ENCODE measurements around the gene MB21D2. TPM values are rescaled to one million over a fixed set of nuclear protein-coding genes. Genes with fewer than 3 reads are reported as not detected.

The MB21D2 gene
- total RNA-seq, 6 donors from 2014 or later, result 4.6 to 8.0 (median 5.3) TPM

DNA sequence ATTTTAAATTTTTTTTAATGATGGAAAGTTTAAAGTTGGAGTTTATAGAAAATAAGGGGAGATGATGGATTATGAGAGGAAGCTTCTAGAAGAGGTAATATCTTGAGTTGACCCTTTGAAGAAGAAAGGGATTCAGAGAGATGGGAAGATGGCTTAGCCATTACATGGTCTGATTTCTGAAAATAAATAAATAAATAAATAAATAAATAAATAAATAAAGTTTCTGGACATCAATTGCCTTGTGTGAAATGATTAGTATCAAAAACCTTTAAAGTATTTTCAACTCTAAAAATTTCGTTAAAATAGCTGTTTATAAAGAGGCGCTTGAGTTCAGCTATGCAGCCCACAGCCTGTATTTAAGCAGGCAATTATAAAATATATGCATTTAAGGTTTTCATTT is 93.3 kb downstream of the MB21D2 start:
- no peaks in the 10 kb centered on the region for H3K36me3 ChIP-seq
- no peak for TF ChIP-seq POLR2AphosphoS5 (IDR thresholded peaks at IDR 0.05)
- TF ChIP-seq POLR2A (IDR thresholded peaks at IDR 0.05), result no peak
- TF ChIP-seq, protein P1, sequence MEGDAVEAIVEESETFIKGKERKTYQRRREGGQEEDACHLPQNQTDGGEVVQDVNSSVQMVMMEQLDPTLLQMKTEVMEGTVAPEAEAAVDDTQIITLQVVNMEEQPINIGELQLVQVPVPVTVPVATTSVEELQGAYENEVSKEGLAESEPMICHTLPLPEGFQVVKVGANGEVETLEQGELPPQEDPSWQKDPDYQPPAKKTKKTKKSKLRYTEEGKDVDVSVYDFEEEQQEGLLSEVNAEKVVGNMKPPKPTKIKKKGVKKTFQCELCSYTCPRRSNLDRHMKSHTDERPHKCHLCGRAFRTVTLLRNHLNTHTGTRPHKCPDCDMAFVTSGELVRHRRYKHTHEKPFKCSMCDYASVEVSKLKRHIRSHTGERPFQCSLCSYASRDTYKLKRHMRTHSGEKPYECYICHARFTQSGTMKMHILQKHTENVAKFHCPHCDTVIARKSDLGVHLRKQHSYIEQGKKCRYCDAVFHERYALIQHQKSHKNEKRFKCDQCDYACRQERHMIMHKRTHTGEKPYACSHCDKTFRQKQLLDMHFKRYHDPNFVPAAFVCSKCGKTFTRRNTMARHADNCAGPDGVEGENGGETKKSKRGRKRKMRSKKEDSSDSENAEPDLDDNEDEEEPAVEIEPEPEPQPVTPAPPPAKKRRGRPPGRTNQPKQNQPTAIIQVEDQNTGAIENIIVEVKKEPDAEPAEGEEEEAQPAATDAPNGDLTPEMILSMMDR (IDR thresholded peaks at IDR 0.05), result no peak
- TF ChIP-seq EP300 (IDR thresholded peaks at IDR 0.05), result no peak
- no peak for ATAC-seq (ENCODE audit: low FRiP score in 2 of 2)
- H3K4me3 ChIP-seq, result no peak overlapping the region
- H3K9me3 ChIP-seq, result no peaks in the 10 kb centered on the region
- no peaks in the 10 kb centered on the region for H3K27me3 ChIP-seq
- H3K27ac ChIP-seq, result no peak overlapping the region
- DNase-seq, result no peak
- WGBS, 2 donors, result 92 to 93% methylated on average over 2 of the region's 2 CpGs
- peaks cover 0 to 13% (median 2%) of the 10 kb centered on the region in 4 donors for H3K4me1 ChIP-seq

DNA sequence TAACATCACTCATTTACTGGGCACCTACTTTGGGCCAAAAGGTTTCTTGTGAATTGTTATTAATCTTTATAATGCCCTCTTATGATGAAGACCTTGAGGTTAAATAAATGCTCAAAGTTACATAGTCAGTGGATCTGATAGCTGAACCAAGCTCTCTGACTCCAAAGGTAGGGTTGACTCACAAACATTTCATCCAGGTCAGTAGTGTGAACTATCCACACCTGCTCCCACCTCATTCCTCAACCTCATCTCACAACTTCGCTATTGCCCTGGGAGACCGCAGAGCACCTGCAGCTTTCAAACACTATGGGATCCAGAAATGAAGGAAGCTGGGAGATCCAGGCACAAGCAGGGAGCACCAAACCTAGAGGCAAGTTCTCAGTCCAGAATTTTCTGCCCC is 96.5 kb downstream of the MB21D2 start:
- 90 to 97% methylated on average over 2 of the region's 2 CpGs for WGBS, 2 donors

DNA sequence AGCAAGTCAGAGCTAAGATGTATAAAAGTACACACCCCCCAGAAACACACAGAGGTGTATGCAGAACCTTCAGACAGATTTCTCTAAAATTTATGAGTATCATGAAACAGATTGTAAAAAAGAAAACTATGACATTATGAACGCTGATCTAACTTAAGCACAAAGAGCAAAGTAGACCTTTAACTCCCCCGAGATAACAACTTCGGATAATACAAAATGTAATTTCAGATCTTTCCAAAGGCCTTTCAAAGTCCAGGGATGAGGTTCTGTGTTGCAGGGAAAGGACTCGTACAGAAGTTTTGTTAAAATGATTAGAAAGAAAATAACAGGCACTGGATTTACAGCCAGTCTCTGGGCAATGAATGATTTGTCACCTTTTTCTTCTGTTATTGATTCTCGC is 97.5 kb downstream of the MB21D2 start:
- DNase-seq (no peak), ATAC-seq (ENCODE audit: low FRiP score in 2 of 2) (no peak)
- no peak overlapping the region for H3K4me3 ChIP-seq
- H3K4me1 ChIP-seq, result peaks cover 0 to 2% (median under 1%) of the 10 kb centered on the region in 4 donors
- H3K36me3 ChIP-seq, result no peaks in the 10 kb centered on the region
- TF ChIP-seq EP300 (IDR thresholded peaks at IDR 0.05) (no peak), POLR2AphosphoS5 (IDR thresholded peaks at IDR 0.05) (no peak), POLR2A (IDR thresholded peaks at IDR 0.05) (no peak)
- TF ChIP-seq, protein P1 (IDR thresholded peaks at IDR 0.05), result no peak
- no peaks in the 10 kb centered on the region for H3K27me3 ChIP-seq
- H3K27ac ChIP-seq, result no peak overlapping the region
- H3K9me3 ChIP-seq, result no peaks in the 10 kb centered on the region
- 93 to 95% methylated on average over 5 of the region's 5 CpGs for WGBS, 2 donors

More for the DNA sequence above, 96.5 kb downstream of the MB21D2 start:
- no peaks in the 10 kb centered on the region for H3K9me3 ChIP-seq
- no peak overlapping the region for H3K4me3 ChIP-seq
- no peaks in the 10 kb centered on the region for H3K27me3 ChIP-seq
- no peaks in the 10 kb centered on the region for H3K36me3 ChIP-seq
- no peak overlapping the region for H3K27ac ChIP-seq
- DNase-seq (no peak), ATAC-seq (ENCODE audit: low FRiP score in 2 of 2) (no peak)
- H3K4me1 ChIP-seq, result peaks cover 0 to 12% (median 2%) of the 10 kb centered on the region in 4 donors
- TF ChIP-seq EP300 (IDR thresholded peaks at IDR 0.05), result no peak
- TF ChIP-seq POLR2AphosphoS5 (IDR thresholded peaks at IDR 0.05), result no peak
- no peak for TF ChIP-seq POLR2A (IDR thresholded peaks at IDR 0.05)
- TF ChIP-seq, protein P1 (IDR thresholded peaks at IDR 0.05), result no peak

DNA sequence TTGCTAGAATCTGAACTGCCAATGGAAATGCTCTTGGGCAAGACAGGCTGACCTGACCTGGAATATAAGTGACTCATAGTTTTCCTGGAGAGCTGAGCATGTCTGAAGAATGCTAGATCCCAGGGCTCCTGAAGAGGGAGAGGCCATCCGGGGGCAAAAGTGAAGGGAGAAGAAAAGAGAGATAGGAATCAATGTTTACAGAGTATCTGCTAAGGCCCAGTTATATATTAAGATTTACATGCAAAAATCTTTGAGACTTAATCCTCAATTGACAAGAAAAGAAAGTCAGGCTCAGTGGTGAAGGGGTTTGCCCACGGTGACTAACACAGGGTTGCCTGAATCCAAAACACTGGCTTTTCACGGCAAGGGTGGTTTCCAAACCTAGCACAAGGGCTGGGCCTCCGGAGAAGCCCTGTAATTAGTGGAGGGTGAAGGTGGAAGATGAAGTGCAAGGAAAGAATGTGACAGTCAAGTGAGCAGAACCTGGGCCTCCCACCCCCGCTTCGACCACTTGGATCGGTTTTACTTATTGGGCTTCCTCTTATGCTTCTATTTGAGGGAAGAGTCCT is 98.6 kb downstream of the MB21D2 start:
- WGBS, 2 donors, result 74 to 75% methylated on average over 7 of the region's 7 CpGs
- no peak overlapping the region for H3K27ac ChIP-seq
- peak in 1 of 2 donors; percentile 71 for ATAC-seq (ENCODE audit: low FRiP score in 2 of 2)

More for the DNA sequence above, 98.6 kb downstream of the MB21D2 start:
- Histone ChIP-seq H3K4me1 (peaks cover 0 to 2% (median 0%) of the 10 kb centered on the region in 4 donors), H3K4me3 (no peak overlapping the region), H3K9me3 (no peaks in the 10 kb centered on the region), H3K27me3 (no peaks in the 10 kb centered on the region), H3K36me3 (no peaks in the 10 kb centered on the region)
- TF ChIP-seq, protein P1 (IDR thresholded peaks at IDR 0.05), result no peak
- TF ChIP-seq POLR2A (IDR thresholded peaks at IDR 0.05) (no peak), EP300 (IDR thresholded peaks at IDR 0.05) (no peak), POLR2AphosphoS5 (IDR thresholded peaks at IDR 0.05) (no peak)
- no peak for DNase-seq

Measured in upper lobe of left lung (tissue), 6 donors.